ENCODE measurements around the gene TCHP. TPM values are rescaled to one million over a fixed set of nuclear protein-coding genes. Genes with fewer than 3 reads are reported as not detected.
A peak's percentile ranks its signal among the peaks of the same experiment; 100 is the strongest.

The TCHP gene
- total and polyA plus RNA-seq, 2 of the 13 experiments (the other 11 are each of a cell fraction or from before 2014, with no cell fraction given): 6.7 to 12.2 TPM

DNA sequence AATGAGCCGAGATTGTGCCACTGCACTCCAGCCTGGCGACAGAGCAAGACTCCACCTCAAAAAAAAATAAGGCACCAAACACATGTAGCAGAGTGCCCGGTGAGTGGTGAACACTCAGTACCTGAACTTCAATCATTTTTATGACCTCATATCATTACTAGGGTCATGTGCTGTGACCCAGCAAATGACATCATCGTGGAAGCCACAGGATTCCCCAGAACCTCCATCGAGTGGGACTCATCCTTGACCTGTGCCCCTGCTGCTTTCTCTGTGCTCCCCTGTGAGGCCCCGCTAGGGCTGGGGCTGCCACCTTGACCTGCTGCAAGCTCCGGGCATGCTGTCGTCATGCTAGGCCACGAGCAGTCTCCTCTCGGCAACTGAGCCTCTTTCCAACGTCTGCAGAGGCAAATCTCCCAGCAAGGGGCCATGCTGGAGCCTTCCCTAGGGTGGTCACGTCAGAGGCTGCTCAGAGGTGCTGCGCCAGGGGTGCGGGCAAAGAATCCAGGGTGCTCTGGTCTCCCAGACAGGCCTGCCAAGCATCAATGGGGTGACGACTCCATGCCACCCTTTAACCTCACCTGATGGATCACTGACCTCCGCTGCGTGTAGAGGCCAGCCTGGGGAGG, 38.3 kb upstream of the TCHP start (continued):
- TF ChIP-seq, protein P1, sequence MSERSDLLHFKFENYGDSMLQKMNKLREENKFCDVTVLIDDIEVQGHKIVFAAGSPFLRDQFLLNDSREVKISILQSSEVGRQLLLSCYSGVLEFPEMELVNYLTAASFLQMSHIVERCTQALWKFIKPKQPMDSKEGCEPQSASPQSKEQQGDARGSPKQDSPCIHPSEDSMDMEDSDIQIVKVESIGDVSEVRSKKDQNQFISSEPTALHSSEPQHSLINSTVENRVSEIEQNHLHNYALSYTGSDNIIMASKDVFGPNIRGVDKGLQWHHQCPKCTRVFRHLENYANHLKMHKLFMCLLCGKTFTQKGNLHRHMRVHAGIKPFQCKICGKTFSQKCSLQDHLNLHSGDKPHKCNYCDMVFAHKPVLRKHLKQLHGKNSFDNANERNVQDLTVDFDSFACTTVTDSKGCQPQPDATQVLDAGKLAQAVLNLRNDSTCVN (CRISPR knock-in tag; IDR thresholded peaks at IDR 0.05; ENCODE audit: borderline replicate concordance): no peak
- TF ChIP-seq RORA (CRISPR knock-in tag; IDR thresholded peaks at IDR 0.05) (no peak), ZNF709 (CRISPR knock-in tag; IDR thresholded peaks at IDR 0.05) (no peak), REPIN1 (CRISPR knock-in tag; IDR thresholded peaks at IDR 0.05; ENCODE audit: borderline replicate concordance, low read depth) (0 out of 2 replicates have a peak, but pooled peaks have one; percentile 31), ADNP (CRISPR knock-in tag; IDR thresholded peaks at IDR 0.05) (no peak), FOXA3 (CRISPR knock-in tag; IDR thresholded peaks at IDR 0.05) (peak; percentile 58; the same call in 1 of the 2 replicates), ZNF317 (CRISPR knock-in tag; IDR thresholded peaks at IDR 0.05) (0 out of 2 replicates have a peak, but pooled peaks have one; percentile 17), ZC3H4 (CRISPR knock-in tag; IDR thresholded peaks at IDR 0.05; ENCODE audit: borderline replicate concordance) (no peak), NRL (CRISPR knock-in tag; IDR thresholded peaks at IDR 0.05; ENCODE audit: borderline replicate concordance) (no peak), ZNF652 (CRISPR knock-in tag; IDR thresholded peaks at IDR 0.05; ENCODE audit: borderline replicate concordance, low read depth) (no peak), MIER3 (CRISPR knock-in tag; IDR thresholded peaks at IDR 0.05; ENCODE audit: borderline replicate concordance) (peak; percentile 66; the same call in 1 of the 2 replicates), FOXK1 (CRISPR knock-in tag; IDR thresholded peaks at IDR 0.05; ENCODE audit: borderline replicate concordance, low read depth) (no peak), SPEN (CRISPR knock-in tag; IDR thresholded peaks at IDR 0.05; ENCODE audit: low read depth) (peak; percentile 51; the same call in 1 of the 2 replicates), FOXP1 (IDR thresholded peaks at IDR 0.05) (no peak), FOXP1 (CRISPR knock-in tag; IDR thresholded peaks at IDR 0.05) (peak; percentile 39; the same call in 1 of the 2 replicates)
- TF ChIP-seq, protein P2, sequence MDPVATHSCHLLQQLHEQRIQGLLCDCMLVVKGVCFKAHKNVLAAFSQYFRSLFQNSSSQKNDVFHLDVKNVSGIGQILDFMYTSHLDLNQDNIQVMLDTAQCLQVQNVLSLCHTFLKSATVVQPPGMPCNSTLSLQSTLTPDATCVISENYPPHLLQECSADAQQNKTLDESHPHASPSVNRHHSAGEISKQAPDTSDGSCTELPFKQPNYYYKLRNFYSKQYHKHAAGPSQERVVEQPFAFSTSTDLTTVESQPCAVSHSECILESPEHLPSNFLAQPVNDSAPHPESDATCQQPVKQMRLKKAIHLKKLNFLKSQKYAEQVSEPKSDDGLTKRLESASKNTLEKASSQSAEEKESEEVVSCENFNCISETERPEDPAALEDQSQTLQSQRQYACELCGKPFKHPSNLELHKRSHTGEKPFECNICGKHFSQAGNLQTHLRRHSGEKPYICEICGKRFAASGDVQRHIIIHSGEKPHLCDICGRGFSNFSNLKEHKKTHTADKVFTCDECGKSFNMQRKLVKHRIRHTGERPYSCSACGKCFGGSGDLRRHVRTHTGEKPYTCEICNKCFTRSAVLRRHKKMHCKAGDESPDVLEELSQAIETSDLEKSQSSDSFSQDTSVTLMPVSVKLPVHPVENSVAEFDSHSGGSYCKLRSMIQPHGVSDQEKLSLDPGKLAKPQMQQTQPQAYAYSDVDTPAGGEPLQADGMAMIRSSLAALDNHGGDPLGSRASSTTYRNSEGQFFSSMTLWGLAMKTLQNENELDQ (CRISPR knock-in tag; IDR thresholded peaks at IDR 0.05; ENCODE audit: borderline replicate concordance): no peak
- TF ChIP-seq, protein P3, sequence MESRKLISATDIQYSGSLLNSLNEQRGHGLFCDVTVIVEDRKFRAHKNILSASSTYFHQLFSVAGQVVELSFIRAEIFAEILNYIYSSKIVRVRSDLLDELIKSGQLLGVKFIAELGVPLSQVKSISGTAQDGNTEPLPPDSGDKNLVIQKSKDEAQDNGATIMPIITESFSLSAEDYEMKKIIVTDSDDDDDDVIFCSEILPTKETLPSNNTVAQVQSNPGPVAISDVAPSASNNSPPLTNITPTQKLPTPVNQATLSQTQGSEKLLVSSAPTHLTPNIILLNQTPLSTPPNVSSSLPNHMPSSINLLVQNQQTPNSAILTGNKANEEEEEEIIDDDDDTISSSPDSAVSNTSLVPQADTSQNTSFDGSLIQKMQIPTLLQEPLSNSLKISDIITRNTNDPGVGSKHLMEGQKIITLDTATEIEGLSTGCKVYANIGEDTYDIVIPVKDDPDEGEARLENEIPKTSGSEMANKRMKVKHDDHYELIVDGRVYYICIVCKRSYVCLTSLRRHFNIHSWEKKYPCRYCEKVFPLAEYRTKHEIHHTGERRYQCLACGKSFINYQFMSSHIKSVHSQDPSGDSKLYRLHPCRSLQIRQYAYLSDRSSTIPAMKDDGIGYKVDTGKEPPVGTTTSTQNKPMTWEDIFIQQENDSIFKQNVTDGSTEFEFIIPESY (CRISPR knock-in tag; IDR thresholded peaks at IDR 0.05): peak; percentile 75; the same call in 1 of the 2 replicates
- TF ChIP-seq, protein P4, sequence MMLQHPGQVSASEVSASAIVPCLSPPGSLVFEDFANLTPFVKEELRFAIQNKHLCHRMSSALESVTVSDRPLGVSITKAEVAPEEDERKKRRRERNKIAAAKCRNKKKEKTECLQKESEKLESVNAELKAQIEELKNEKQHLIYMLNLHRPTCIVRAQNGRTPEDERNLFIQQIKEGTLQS (CRISPR knock-in tag; IDR thresholded peaks at IDR 0.05): peak; percentile 70; the same call in 1 of the 2 replicates
- TF ChIP-seq, protein P5, sequence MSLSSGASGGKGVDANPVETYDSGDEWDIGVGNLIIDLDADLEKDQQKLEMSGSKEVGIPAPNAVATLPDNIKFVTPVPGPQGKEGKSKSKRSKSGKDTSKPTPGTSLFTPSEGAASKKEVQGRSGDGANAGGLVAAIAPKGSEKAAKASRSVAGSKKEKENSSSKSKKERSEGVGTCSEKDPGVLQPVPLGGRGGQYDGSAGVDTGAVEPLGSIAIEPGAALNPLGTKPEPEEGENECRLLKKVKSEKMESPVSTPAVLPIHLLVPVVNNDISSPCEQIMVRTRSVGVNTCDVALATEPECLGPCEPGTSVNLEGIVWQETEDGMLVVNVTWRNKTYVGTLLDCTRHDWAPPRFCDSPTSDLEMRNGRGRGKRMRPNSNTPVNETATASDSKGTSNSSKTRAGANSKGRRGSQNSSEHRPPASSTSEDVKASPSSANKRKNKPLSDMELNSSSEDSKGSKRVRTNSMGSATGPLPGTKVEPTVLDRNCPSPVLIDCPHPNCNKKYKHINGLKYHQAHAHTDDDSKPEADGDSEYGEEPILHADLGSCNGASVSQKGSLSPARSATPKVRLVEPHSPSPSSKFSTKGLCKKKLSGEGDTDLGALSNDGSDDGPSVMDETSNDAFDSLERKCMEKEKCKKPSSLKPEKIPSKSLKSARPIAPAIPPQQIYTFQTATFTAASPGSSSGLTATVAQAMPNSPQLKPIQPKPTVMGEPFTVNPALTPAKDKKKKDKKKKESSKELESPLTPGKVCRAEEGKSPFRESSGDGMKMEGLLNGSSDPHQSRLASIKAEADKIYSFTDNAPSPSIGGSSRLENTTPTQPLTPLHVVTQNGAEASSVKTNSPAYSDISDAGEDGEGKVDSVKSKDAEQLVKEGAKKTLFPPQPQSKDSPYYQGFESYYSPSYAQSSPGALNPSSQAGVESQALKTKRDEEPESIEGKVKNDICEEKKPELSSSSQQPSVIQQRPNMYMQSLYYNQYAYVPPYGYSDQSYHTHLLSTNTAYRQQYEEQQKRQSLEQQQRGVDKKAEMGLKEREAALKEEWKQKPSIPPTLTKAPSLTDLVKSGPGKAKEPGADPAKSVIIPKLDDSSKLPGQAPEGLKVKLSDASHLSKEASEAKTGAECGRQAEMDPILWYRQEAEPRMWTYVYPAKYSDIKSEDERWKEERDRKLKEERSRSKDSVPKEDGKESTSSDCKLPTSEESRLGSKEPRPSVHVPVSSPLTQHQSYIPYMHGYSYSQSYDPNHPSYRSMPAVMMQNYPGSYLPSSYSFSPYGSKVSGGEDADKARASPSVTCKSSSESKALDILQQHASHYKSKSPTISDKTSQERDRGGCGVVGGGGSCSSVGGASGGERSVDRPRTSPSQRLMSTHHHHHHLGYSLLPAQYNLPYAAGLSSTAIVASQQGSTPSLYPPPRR (CRISPR knock-in tag; IDR thresholded peaks at IDR 0.05; ENCODE audit: borderline replicate concordance): peak; percentile 45; the same call in 1 of the 2 replicates

Data from HepG2 (cell line).